HEK293T (cell line): Measurements from ENCODE around the gene CHRNA7.

Experiments used
- LEF1 ChIP-seq: fragments of 450-650 bp; IDR thresholded peaks from 2 replicates; pipeline ENCODE4 v1.6.1; 2017; ENCODE audit warnings: mild to moderate bottlenecking, borderline replicate concordance
- SP1 ChIP-seq: fragments of 450-650 bp; IDR thresholded peaks from 2 replicates; pipeline ENCODE4 v1.6.1; 2017

DNA sequence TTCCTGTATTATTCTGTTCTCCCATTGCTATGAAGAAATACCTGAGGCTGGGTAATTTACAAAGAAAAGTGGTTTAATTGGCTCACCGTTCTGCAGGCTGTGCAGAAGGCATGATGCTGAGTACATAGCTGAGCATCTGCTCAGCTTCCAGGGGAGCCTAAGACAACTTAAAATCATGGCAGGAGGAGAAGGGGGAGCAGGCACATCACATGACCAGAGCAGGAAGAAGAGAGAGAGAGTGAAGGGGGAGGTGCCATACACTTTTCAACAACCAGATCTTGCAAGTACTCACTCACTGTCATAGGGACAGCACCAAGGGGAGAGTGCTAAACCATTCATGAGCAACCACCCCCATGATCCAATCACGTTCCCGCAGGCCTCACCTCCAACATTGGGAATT, 188.4 kb downstream of the CHRNA7 start:
- no peak for TF ChIP-seq LEF1
- TF ChIP-seq SP1: no peak
